ENCODE results near the gene EEF2K. TPM values are rescaled to one million over a fixed set of nuclear protein-coding genes. Genes with fewer than 3 reads are reported as not detected.

EEF2K gene
- total RNA-seq, 1 experiment from 2014 or later, result 31.0 TPM

- no peaks in the 10 kb centered on the region for H3K27me3 ChIP-seq (ENCODE audit: insufficient read depth, low read length)
- H3K27ac ChIP-seq (ENCODE audit: low read depth, low read length), result no peak overlapping the region
- BruUV-seq (replicated peaks), result no TSS peak
- H2AFZ ChIP-seq (ENCODE audit: low read depth, low read length, poor library complexity, severe bottlenecking), result no peak overlapping the region
- DNase-seq (ENCODE audit: low read depth, low spot score), result no peak
- H3K4me3 ChIP-seq (replicated peaks in 1 of 2; ENCODE audit: low read depth in 1 of 2, low read length in 2 of 2), result no peak overlapping the region
- no peaks in the 10 kb centered on the region for H3K9me2 ChIP-seq (ENCODE audit: insufficient read depth)
- TF ChIP-seq POLR2AphosphoS5 (IDR thresholded peaks at IDR 0.05; ENCODE audit: low read depth, low read length) (no peak), CBX3 (IDR thresholded peaks at IDR 0.05; ENCODE audit: low read depth) (no peak), MAX (IDR thresholded peaks at IDR 0.05) (no peak), RAD21 (IDR thresholded peaks at IDR 0.05; ENCODE audit: low read depth) (no peak), CEBPB (IDR thresholded peaks at IDR 0.05; ENCODE audit: low read depth) (no peak), CTCF (IDR thresholded peaks at IDR 0.05 in 2 of 3, conservative IDR thresholded peaks at IDR 0.05 in 1 of 3; ENCODE audit: borderline replicate concordance in 1 of 3, insufficient read depth in 1 of 3, low read depth in 2 of 3, low read length in 2 of 3) (no peak), EZH2phosphoT487 (IDR thresholded peaks at IDR 0.05; ENCODE audit: borderline replicate concordance) (no peak), ZFX (IDR thresholded peaks at IDR 0.05) (no peak), FOSL1 (IDR thresholded peaks at IDR 0.05; ENCODE audit: low read depth) (no peak), JUND (IDR thresholded peaks at IDR 0.05) (no peak), ZNF274 (IDR thresholded peaks at IDR 0.05; ENCODE audit: low read depth, low read length) (no peak), REST (IDR thresholded peaks at IDR 0.05; ENCODE audit: low read depth) (no peak), ATF3 (IDR thresholded peaks at IDR 0.05) (no peak), TCF7L2 (IDR thresholded peaks at IDR 0.05; ENCODE audit: borderline replicate concordance, extremely low read depth, insufficient read depth, insufficient read length) (no peak), SP1 (IDR thresholded peaks at IDR 0.05; ENCODE audit: low read depth) (no peak)
- ChIA-PET POLR2A (no interaction called here), RAD21 (ENCODE audit: low non-redundant PET in 1 of 2, low total read pairs in 2 of 2, uncharacterized antibody in 2 of 2, unreplicated experiment in 2 of 2) (interaction anchor here in 1 of 2 experiments (0.6 kb wide), 1 partner anchor 11 kb away, joined by 5 read pairs; no protein-coding TSS in a partner anchor), CTCF (interaction anchor here (1.2 kb wide), 1 partner anchor 23 kb away, joined by 4 read pairs; no protein-coding TSS in a partner anchor)
- H3K9ac ChIP-seq (ENCODE audit: low read length), result no peak overlapping the region
- peaks cover 0 to 10% of the 10 kb centered on the region in 2 experiments; a peak in 2 of 4 replicates for H3K4me1 ChIP-seq (ENCODE audit: control insufficient read depth in 1 of 2, insufficient read depth in 2 of 2, low read length in 2 of 2)
- no peak for ATAC-seq
- H3K79me2 ChIP-seq (ENCODE audit: insufficient read depth, low read length), result no peaks in the 10 kb centered on the region
- intact Hi-C loops (cut with micrococcal nuclease), result no loop called here
- H3K4me2 ChIP-seq (ENCODE audit: low read length), result no peak overlapping the region
- no peaks in the 10 kb centered on the region for H3K36me3 ChIP-seq (ENCODE audit: control insufficient read depth in 1 of 2, insufficient read depth in 2 of 2, low read length in 2 of 2)
- H4K20me1 ChIP-seq (ENCODE audit: insufficient read depth), result no peaks in the 10 kb centered on the region
- H3K9me3 ChIP-seq (ENCODE audit: control insufficient read depth in 1 of 2, insufficient read depth in 1 of 2, low read depth in 1 of 2, low read length in 2 of 2), result no peaks in the 10 kb centered on the region; a peak in 1 of 4 replicates
Measured at GRCh38 chr16:22165508-22166285, 40.4 kb upstream of the EEF2K start.
